HCT116 (cell line): Measurements from ENCODE around the gene RBMX2.

ENCODE experiments used
- CTCF ChIP-seq, 3 experiments: fragments of 200-600 bp in 1 of 3; sonication (generic) in 1 of 3; IDR thresholded peaks in 2 of 3; conservative IDR thresholded peaks in 1 of 3; 2 replicates each; pipeline ENCODE4 v1.5.1; 2012 to 2017; ENCODE audit warnings: low read depth in 2 of 3, low read length in 2 of 3, antibody characterized with exemption in 1 of 3, borderline replicate concordance in 1 of 3, control low read depth in 1 of 3, mild to moderate bottlenecking in 1 of 3, mixed read lengths in 1 of 3, mixed run types in 1 of 3, moderate library complexity in 1 of 3; ENCODE audit not compliant: insufficient read depth in 1 of 3
- MAX ChIP-seq: IDR thresholded peaks from 2 replicates; pipeline ENCODE4 v1.6.1; 2012
- POLR2AphosphoS5 ChIP-seq: IDR thresholded peaks from 2 replicates; pipeline ENCODE4 v1.6.1; 2011; ENCODE audit warnings: mild to moderate bottlenecking, low read depth, low read length, moderate library complexity
- YY1 ChIP-seq: IDR thresholded peaks from 2 replicates; pipeline ENCODE4 v1.6.1; 2011; ENCODE audit warnings: low read length, low read depth, moderate library complexity, mild to moderate bottlenecking; ENCODE audit not compliant: insufficient replicate concordance; ENCODE audit errors: extremely low read depth
- ZFX ChIP-seq: fragments of 450-650 bp; IDR thresholded peaks from 2 replicates; pipeline ENCODE4 v1.6.1; 2017

DNA sequence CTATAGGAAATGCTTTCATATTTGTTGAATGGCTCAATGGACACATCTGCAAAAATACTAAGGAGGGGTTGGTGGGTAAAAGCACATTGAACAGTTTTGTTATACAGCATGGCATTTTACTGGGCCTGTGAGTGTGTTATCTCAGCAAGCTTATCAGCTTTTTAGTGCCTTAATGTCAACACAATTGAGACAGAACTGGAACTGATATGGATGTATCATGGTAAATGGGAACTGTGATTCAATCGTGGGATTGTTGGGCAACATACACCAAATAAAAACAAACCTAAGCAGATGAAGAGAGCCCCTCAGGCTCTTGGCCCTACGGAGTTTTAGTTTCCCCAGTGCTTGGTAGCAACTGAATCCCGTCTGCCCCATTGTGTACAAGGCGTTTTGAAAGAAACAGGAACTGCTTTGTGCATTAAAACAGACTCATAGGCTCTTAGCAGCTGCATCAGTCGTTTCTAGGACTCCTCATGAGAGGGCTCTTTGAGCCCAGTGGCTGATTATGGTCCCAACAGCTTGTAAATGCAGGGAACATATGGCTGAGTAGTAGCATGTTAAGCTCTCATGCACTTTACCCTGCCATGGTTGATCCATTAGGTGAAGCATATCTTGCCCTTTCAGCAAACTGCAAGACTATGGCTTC lies 23.6 kb upstream of the RBMX2 start:
- no peak for TF ChIP-seq MAX
- no peak for TF ChIP-seq CTCF (IDR thresholded peaks at IDR 0.05 in 2 of 3, conservative IDR thresholded peaks at IDR 0.05 in 1 of 3; ENCODE audit: borderline replicate concordance in 1 of 3, insufficient read depth in 1 of 3, low read depth in 2 of 3, low read length in 2 of 3)
- no peak for TF ChIP-seq POLR2AphosphoS5
- TF ChIP-seq ZFX: no peak
- TF ChIP-seq YY1: no peak
